Stimulated activated naive CD8-positive, alpha-beta T cell treated with anti-CD3 and anti-CD28 coated beads, Interleukin-15, Interleukin-2, amounts not matched to agents 100 U/mL and 50 U/mL, for 24 hours (primary cell): ENCODE results near the gene N4BP3.
A peak's percentile ranks its signal among the peaks of the same experiment; 100 is the strongest.

Experiments
- ATAC-seq: fragments of 150-1000 bp; cut with Tn5 transposase; one replicate; pipeline ENCODE4 v1.10.0; 2021
- DNase-seq: peaks from one replicate; pipeline ENCODE4 v3.0.0; 2021

N4BP3 gene

DNA sequence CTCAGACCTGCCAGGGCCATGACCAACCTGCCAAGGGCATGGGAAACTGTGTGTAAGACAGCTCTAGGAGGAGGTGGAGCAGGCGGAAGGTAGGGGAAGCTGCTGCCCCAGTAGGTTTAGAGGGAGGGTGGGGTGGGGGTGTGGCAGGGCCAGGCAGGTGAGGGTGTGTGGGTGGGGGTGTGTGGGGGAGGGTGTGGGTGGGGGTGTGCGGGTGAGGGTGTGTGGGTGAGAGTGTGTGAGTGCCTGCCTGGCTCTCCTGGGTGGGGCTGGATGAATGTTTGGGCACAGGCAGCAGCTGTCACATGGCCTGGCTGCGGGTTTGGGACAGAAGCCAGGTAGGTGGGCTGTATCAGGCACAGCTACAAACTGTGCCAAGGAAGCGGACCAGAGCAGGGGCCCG lies 8.8 kb upstream of the N4BP3 start:
- DNase-seq (no peak), ATAC-seq (no peak)

DNA sequence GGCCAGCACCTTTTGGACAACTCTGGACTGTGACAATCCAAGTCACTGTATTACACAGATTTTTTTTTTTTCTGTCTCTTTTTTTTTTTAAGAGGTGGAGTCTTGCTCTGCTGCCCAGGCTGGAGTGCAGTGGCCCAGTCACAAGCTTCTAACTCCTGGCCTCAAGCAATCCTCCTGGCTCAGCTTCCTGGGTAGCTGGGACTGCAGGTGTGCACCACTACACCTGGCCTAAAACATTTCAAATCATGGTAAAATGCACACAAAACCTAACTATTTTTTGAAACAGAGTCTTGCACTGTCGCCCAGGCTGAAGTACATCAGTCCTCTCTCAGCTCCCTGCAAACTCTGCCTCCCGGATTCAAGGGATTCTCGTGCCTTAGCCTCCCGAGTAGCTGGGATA lies 7.2 kb upstream of the N4BP3 start:
- no peak for DNase-seq

DNA sequence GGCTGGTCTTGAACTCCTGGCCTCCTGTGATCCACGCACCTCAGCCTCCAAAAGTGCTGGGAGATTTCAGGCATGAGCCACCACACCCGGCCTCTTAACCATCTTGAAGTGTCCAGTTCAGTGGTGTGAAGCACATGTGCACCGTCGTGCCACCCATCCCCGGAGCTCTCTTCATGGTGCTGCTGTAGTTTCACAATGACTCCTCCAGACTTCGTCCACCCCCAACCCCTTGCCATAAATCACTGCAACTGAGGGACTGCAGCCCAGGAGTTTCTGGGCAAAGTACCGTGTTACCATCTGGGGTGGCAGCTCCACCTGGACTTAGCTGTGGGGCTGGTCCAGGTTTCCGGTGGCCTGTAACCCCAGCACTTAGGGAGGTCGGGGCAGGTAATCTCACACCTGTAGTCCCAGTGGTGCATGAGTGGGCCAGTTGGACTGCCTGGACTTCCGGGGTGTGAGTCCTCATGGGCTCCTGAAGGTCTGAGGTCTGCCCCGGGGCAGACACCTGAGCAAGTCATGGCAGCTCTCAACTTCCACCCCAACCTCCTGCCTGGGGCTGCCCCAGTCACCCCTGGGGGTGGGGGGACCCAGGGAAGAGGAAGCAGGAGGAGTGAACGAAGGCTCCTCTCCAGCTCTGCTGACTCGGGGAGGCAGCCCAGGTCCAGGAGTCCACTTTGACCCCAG lies 6.6 kb upstream of the N4BP3 start:
- no peak for DNase-seq
- ATAC-seq = no peak

More for the DNA sequence above, 7.2 kb upstream of the N4BP3 start:
- no peak for ATAC-seq

DNA sequence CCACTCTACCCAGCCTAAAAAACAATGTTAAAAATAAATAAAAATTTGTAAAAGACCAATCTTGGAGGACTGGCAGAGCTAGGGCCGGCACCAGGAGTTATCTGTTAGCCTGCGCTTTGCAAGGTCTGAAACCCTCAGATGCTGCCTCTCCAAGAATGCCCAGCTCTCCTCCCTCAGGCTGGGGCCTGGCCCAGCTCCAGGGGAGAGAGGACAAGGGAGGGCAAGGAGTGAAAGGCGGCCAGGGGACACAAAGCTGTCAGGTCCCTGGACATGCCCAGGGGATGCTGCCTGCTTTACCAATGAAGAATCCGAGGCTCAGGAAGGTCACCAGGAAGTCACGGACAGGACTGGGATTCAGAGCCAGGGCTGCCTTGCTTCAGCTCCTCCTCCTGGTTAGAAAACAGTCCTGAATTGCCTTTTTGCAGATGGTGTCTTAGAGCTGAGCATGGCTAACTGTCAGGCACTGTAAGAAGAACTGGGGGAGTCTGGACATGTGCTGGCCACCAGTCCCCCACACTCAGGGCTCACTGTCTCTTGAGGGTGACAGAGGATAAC lies 5.5 kb upstream of the N4BP3 start:
- ATAC-seq = no peak
- no peak for DNase-seq

DNA sequence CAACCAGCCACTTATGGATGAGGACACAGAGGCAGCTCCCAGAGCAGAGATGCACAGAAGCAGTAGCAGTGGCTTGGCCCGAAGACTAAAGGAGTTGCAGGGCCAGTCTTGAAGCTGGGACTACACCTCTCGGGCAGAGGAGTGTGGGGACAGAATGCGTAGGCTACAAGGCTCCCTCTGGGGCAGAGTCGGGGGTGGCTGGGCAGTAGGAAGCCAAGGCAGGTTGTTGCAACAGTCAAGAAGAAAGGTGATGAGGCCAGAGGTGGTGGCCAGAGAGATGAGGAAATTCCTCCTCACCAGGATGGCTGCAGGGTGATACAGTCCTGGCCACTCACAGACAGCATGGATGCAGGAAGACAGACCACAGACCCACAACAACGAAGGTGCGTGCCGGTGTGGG lies 4.9 kb upstream of the N4BP3 start:
- no peak for ATAC-seq
- DNase-seq = no peak

DNA sequence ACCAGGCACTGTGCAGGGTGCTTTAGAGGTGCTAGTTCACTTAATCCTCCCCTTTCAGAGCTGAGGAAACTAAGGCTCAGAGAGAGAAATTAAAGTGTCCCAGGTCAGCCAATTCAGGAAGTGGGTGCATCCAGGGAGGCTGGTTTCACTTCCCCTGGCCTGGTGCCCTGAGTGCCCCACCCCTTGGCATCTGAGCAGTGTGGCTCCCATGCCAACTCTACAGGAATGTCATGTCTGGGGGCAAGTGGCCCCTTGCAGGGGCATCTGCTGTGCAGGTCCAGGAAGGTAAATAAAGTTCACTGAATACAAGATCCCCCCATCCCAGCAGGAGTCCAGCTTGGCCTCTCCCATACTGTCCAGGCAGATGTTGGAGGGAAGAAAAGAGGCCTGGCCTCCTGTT lies 4.4 kb upstream of the N4BP3 start:
- no peak for DNase-seq
- no peak for ATAC-seq

DNA sequence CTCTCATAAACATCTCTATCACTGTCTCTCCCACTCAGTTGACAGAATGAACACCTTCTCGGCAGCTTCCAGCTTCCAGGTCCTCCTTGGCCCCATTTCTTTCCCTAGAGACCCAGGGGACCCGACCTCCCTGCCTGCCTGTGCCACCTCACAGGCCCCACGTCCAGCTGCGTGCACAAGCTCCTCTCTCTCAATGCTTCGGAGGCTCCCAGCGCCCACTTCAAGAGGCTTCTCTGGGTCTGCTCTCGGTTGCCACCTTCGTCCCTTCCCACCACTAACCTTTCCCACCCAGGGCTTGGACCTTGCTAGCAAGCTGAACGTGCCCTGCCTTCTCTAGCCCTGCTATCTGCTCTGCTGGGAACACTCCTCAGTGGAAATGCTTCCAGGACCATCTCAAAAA lies 2.8 kb upstream of the N4BP3 start:
- DNase-seq = no peak
- ATAC-seq = no peak

DNA sequence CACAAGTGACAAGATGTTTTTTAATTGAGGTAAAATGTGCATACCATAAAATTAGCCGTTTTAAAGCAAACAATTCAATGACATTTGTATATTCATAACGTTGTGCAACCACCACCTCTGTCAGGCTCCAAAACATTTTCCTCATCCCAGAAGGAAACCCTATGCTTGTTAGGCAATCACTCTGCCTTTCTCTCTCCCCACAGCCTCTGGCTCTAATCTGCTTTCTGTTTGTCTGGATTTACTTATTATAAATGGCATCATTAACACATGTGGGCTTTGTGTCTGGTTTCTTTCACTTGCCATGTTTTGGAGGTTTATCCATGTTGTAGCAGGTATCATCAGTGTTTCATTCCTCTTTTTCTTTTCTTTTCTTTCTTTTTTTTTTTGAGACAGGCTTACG lies 1.4 kb upstream of the N4BP3 start:
- ATAC-seq = no peak

DNA sequence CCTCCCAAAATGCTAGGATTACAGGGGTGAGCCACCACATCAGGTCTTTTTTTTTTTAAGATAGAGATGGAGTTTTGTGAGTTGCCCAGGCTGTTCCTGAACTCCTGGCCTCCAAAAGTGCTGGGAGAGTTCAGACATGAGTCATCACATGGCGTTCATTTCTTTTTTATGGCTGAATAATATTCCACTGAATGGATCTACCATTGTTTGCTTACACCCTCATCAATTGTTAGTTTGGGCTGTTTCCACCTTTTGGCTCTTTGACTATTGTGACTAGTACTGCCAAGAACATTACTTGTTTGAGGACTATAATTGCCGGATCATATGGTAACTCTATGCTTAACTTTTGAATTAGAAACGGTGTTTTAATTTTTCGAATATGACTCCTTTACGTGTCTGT lies 787 bp upstream of the N4BP3 start:
- no peak for DNase-seq
- ATAC-seq = no peak

More for the DNA sequence above, 1.4 kb upstream of the N4BP3 start:
- no peak for DNase-seq

DNA sequence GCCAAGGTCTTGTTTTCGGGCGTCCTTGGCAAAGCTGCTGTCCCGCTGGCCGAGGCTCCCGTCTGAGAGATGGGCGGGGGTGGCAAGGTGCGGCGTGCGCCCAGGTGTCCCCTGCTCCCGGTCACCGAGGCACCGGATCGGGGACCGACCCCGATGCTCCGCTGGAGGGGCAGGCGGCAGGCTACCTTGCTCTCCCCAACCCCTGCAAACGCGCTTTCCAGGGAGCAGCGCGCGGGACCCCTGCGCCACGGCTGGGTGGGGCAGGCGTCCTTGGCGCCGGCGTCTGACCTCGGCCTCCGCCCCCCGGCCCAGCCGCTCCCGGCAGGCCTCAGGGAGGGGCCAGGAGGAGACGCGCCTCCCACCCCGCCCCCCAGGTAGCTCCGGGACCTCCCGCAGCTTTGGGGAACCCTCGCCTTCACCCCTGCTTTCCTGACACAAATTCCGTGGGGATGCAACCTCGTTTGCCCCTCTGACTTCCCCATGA lies 551 bp downstream of the N4BP3 start:
- peak; percentile 57 for DNase-seq
- peak; percentile 16 for ATAC-seq

DNA sequence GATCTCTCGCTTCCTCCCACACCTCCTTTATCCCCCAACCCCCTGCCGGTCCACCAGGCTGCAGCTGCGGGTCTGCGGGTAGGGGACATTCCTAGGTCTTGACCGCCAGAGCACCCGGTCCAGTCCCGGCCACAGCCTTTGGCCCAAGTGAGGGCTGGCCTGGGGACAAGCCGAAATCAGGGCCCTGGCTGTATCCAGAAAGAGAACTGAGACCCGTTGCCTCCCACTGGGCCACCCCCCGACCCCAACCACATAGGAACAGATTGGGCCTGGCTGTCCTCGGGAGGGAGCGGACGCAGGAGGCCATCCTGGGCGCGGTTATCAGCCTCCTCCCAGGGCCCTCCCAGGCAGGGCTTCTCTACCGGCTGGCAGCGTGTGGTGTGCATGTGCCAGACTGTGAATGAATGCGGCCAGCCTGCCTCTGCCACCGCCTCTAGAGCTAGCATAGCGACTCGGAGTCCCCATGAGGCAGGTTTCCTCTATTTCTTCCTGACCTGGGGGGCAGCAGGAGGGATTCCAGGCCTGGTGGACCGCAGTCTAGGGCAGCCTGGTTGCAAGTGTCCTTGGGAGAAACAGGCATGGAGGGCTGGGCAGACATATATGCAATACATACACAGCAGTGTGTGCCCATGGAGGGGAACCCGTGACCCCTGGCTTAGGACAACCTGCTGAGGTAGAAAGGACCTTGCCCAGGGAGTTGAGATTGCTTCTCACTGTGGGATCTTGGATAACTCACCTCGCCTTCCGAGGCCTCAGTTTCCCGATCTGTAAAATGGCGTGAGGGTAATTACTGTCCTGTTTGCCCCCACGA lies 1.2 kb downstream of the N4BP3 start:
- peak; percentile 33 for ATAC-seq
- peak; percentile 55 for DNase-seq

DNA sequence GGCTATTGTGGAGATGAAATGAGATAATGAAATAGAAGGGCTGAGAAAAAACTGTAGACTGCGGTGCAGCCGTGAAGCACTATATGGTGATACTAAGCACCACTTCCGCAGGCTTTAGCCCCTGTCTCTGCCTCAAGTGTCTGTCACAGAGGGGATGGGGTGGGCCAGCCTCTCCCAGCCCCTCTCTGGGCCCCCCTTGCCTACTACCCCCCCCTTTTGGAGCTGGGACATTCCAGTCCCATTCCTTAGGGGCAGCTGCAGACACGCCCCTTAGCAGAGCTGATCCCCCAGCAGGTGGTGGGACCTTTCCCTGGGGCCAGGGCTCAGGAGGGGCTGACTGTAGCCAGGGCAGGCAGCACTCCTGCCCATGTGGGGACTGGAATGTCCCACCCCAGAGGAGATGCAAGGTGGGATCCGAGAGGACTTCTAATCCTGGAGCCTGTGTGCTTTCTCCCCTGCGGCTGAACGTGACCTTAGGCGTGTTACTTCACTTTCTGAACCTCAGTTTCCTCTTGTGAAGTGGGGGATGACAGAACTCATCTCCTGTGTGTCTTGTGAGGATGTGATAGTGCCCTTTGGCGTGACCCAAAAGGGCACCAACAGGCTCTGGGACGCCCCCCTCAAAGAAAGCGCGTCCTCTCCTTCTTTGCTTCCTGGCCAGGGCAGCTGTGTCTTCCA lies 1.9 kb downstream of the N4BP3 start:
- DNase-seq = peak; percentile 54
- peak; percentile 35 for ATAC-seq

DNA sequence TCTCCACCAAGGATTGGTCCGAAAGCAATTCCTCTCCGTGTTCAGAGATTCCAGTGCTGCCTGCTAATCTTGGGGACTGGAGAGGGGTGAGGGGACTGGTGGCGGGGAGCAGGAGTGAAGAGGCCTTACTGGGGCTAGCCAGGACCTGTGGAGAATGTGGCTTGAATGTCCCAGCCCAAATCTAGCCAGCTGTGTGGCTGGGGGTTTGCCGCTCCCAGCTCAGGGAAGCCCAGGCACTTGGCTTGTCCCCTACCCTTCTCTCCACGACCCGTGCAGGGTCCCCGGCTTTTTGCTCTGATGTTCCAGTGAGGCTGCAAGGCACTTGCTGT lies 2.4 kb downstream of the N4BP3 start:
- peak; percentile 32 for DNase-seq
- ATAC-seq = no peak

DNA sequence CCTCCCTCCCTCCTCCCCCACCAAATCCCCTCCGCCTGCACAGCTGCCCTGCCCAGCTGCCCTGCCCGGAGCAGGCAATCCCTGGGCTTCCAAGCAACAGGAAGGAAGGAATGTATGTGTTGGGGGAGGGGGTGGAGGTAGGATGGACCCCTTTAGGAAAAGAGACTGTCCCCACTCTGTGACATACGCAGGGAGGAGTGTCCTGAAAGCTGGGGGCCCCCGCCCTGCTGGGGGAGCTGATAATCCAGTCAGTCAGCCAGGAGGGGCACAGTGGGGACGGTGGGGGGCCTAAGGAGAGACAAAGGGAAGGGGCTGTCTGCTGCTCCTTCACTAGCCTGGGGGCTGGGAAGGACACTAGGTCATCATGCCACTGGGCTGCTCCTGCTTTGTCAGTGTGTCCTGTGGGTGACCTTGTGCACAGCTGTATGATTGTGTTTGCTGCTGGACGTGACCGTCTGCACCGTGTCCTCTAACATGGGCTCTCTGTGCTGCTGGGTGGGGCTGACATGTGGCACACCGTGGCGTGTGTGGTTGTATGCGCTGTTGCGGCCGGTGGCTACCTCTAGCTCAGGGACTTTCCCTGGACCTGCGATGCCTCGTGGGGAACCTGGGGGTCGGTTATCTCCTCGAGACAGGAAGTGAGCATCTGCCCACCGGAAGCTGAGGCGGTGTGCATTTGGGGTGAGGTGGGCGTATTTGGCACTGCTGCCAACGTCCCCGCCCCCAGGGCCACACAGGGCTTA lies 3.0 kb downstream of the N4BP3 start:
- ATAC-seq (peak; percentile 50), DNase-seq (peak; percentile 86)

DNA sequence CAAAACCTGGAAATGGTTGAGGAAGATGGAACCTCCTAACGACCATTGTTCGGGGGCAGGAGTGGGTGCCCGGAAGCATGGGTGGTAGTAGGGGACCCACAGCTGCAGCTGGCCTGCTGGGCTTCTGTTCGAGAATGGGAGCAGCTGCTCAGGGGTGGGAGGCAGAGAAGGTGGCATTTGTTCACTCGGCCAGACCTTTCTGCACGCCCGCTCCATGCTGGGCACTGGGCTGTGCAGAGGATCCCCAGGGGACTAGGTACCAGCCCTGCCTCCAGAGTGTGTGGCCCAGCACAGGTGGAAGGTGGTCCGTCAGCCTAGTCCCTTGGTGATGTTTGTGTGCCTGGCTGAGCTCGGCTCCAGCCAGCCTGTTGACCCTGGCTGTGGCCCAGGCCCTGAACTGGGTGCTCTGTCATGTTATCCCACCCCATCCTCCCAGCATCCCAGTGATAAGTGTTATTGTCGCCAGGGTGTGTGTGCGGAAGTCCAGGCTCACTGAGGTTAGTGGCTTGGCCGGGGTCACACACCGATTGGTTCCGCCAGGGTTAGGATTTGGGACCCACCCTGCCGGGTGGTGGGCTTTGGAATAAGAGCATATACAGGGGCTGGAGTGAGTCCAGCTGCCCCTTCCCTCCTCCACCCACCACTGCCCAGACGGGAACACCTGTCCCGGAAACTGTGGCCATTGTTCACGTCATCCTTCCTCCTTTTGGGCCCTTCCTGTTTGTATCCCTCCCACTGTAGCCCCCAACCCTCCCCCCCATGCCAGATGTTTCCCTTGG lies 4.8 kb downstream of the N4BP3 start:
- ATAC-seq (no peak), DNase-seq (no peak)

DNA sequence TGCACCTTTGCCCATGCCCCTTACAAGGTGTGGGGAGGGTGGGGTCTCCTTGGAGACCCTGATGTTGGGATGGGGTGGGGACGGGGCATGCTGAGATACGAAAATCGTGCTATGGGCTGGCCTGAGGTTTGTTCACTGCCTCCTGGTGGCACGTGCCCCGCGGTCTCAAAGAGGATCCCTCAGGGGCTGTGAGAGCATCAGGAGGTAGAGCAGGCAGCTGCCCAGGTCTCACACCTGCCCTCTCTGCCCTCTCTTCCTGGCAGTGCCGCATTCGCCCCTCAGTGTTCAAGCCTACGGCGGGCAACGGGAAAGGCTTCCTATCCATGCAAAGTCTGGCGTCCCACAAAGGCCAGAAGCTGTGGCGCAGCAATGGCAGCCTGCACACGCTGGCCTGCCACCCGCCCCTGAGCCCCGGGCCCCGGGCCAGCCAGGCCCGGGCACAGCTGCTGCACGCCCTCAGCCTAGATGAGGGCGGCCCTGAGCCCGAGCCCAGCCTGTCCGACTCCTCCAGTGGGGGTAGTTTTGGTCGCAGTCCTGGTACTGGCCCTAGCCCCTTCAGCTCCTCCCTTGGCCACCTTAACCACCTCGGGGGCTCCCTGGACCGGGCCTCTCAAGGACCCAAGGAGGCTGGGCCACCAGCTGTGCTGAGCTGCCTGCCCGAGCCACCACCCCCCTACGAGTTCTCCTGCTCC lies 6.7 kb downstream of the N4BP3 start:
- ATAC-seq (no peak), DNase-seq (no peak)

DNA sequence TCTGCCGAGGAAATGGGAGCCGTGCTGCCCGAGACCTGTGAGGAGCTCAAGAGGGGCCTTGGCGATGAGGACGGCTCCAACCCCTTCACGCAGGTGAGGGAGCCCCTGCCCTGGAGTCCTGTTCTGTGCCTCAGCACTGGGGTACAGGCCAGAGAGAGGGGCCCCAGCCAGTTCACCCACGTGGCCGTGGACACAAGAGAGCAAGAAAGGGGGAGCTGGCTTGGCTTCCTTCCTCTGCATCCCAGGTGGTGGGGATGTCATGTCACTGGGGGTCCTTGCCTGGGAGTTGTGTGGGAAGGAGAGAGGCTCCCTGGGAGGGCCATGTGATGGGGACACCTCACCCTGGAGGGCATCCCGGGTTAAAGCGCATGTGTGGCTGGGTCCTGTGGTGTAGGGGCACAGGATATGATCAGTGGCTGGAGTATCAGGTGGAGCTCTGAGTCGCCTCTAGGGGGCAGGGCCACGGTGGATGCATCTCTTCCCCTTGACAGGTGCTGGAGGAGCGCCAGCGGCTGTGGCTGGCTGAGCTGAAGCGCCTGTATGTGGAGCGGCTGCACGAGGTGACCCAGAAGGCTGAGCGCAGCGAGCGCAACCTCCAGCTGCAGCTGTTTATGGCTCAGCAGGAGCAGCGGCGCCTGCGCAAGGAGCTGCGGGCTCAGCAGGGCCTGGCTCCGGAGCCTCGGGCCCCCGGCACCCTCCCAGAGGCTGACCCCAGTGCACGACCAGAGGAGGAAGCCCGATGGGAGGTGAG lies 7.5 kb downstream of the N4BP3 start:
- DNase-seq (peak; percentile 83), ATAC-seq (peak; percentile 83)

DNA sequence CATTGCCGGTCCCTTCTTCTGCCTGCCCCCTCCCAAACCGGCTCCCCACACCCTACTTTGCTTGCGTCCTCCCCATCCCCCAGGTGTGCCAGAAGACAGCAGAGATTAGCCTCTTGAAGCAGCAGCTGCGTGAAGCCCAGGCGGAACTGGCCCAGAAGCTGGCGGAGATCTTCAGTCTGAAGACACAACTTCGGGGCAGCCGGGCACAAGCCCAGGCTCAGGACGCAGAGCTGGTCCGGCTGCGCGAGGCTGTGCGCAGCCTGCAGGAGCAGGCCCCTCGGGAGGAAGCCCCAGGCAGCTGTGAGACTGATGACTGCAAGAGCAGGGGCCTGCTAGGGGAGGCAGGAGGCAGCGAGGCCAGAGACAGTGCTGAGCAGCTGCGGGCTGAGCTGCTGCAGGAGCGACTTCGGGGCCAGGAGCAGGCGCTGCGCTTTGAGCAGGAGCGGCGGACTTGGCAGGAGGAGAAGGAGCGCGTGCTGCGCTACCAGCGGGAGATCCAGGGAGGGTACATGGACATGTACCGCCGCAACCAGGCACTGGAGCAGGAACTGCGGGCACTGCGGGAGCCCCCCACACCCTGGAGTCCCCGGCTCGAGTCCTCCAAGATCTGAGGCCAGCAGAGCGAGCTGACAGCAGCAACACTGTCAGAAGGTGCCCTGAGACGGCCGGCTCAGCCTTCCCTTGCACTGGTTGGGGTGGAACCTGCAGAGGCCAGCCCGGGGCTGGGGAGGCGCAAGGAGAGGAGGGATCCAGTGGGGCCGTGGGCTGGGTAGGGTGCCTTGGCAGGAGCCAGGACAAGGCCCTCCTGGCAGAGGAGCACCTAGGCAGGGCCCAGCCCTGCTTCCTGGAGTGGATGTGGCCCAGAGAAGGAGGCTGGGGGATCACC lies 8.3 kb downstream of the N4BP3 start:
- DNase-seq = no peak
- no peak for ATAC-seq

DNA sequence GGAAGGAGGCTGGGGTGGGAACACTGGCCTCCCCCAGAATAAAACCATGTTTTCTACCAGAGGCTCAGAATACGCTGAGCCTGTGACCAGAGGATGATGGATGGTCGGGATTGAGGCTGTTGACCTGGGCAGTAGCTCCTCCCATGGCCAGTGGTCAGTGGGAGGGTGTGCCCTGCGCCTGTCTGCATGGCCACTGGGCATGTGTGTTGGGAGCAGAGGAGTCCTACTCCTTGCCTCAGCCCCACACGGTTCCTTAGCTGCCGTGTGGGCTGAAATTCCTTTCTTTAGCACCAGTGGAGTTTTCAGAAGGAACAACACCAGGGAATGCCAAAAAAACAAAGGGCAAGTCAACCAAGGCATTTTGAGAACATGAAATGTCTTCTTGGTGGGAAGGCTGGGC lies 9.0 kb downstream of the N4BP3 start:
- ATAC-seq (no peak), DNase-seq (no peak)
